Gastrocnemius medialis (tissue), 4 donors: ENCODE data around the gene DHH. TPM values are rescaled to one million over a fixed set of nuclear protein-coding genes. Genes with fewer than 3 reads are reported as not detected.

Experiments
- ATAC-seq, 2 donors: fragments of 150-250 bp; one replicate each; pipeline ENCODE4 v1.9.1; 2016
- DNase-seq, 2 donors: peaks; one replicate each; pipeline ENCODE4 v3.0.0-alpha.2; 2019
- H3K27ac ChIP-seq, 4 donors: fragments of 200-600 bp; sonication (generic); 1 replicate in 1 of 4; 2 replicates in 3 of 4; pipeline ENCODE4 v1.5.1; 2016 to 2018; ENCODE audit warnings: mild to moderate bottlenecking in 2 of 4, moderate library complexity in 1 of 4
- H3K27me3 ChIP-seq, 3 donors: fragments of 200-600 bp; sonication (generic) in 2 of 3; 1 replicate in 1 of 3; 2 replicates in 2 of 3; pipeline versions ENCODE4 v1.5.1 to v1.6.0; 2016 to 2019; ENCODE audit warnings: mild to moderate bottlenecking in 1 of 3, moderate library complexity in 1 of 3
- H3K36me3 ChIP-seq, 2 donors: fragments of 200-600 bp; sonication (generic) in 1 of 2; one replicate each; pipeline ENCODE4 v1.5.1; 2017 to 2018
- H3K4me1 ChIP-seq, 2 donors: fragments of 200-600 bp; sonication (generic) in 1 of 2; one replicate each; pipeline ENCODE4 v1.5.1; 2016 to 2017; ENCODE audit warnings: mild to moderate bottlenecking in 2 of 2
- H3K4me3 ChIP-seq, 4 donors: fragments of 200-600 bp; sonication (generic) in 3 of 4; 1 replicate in 1 of 4; 2 replicates in 3 of 4; pipeline ENCODE4 v1.5.1; 2016 to 2019; ENCODE audit warnings: mild to moderate bottlenecking in 2 of 4
- H3K9me3 ChIP-seq, 3 donors: fragments of 200-600 bp; sonication (generic) in 2 of 3; 1 replicate in 1 of 3; 2 replicates in 2 of 3; pipeline ENCODE4 v1.5.1; 2016 to 2019
- POLR2A ChIP-seq, 2 donors: fragments of 450-650 bp; IDR thresholded peaks; one replicate each; pipeline ENCODE4 v1.6.1; 2017; ENCODE audit warnings: antibody characterized with exemption in 2 of 2, mild to moderate bottlenecking in 2 of 2, moderate library complexity in 2 of 2
- in situ Hi-C, 4 donors: fragments of 200-750 bp; cut with MboI; loops; one replicate each; pipeline versions ENCODE4 v1.15.0 to v1.8.0; 2017; ENCODE audit warnings: low sequenced_read_pairs in 4 of 4
- intact Hi-C: fragments of 100-400 bp; cut with DNase I; formaldehyde crosslinking; loops from one replicate; pipeline ENCODE4 v1.15.1; 2023; ENCODE audit warnings: low total_unique reads
- total RNA-seq, 4 donors: library from RNA; depleted of rRNA; stranded (reverse); fragments of >200 nt; gene quantifications; one replicate each; pipeline versions ENCODE4 v1.1.0 to v1.2.3, GENCODE V29; 2016
- TF ChIP-seq, protein P1 (sequence below), 5 experiments: fragments of 450-650 bp in 3 of 5; fragments of 200-600 bp in 2 of 5; sonication (generic) in 2 of 5; IDR thresholded peaks in 4 of 5; conservative IDR thresholded peaks in 1 of 5; 1 replicate in 4 of 5; 2 replicates in 1 of 5; pipeline ENCODE4 v1.5.1; 2016 to 2019; ENCODE audit warnings: antibody characterized with exemption in 5 of 5, mild to moderate bottlenecking in 3 of 5, moderate library complexity in 3 of 5

Gene DHH
- total RNA-seq, 4 donors from 2014 or later: 0.09 to 0.36 (median 0.15) TPM; not detected in 1

DNA sequence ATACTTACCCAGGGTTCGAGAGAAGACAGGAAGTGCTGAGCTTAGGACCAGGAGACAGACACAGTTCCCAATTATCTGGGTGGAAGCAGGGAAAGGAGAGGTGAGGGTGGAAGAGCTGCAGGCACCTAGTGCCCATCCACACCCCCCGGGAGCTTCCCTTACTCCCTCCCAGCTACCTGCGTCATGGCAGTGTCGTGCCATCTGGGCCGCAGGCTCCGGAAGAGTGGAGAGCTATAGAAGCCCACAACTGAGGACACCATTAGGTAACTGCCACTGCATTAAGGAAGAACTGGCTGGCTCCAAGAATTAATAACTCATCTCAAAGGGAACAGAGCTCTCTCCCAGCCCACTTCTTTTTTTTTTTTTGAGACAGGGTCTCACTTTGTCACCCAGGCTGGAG lies 5.8 kb upstream of the DHH start:
- intact Hi-C loops (no loop called here), in situ Hi-C loops (no loop called here)
- ATAC-seq (no peak), DNase-seq (no peak)
- H3K4me3 ChIP-seq: no peak overlapping the region
- peaks cover 2 to 10% of the 10 kb centered on the region in 2 donors for H3K4me1 ChIP-seq
- H3K27me3 ChIP-seq: no peaks in the 10 kb centered on the region
- H3K9me3 ChIP-seq: no peaks in the 10 kb centered on the region
- no peak for TF ChIP-seq POLR2A (IDR thresholded peaks at IDR 0.05)
- TF ChIP-seq, protein P1, sequence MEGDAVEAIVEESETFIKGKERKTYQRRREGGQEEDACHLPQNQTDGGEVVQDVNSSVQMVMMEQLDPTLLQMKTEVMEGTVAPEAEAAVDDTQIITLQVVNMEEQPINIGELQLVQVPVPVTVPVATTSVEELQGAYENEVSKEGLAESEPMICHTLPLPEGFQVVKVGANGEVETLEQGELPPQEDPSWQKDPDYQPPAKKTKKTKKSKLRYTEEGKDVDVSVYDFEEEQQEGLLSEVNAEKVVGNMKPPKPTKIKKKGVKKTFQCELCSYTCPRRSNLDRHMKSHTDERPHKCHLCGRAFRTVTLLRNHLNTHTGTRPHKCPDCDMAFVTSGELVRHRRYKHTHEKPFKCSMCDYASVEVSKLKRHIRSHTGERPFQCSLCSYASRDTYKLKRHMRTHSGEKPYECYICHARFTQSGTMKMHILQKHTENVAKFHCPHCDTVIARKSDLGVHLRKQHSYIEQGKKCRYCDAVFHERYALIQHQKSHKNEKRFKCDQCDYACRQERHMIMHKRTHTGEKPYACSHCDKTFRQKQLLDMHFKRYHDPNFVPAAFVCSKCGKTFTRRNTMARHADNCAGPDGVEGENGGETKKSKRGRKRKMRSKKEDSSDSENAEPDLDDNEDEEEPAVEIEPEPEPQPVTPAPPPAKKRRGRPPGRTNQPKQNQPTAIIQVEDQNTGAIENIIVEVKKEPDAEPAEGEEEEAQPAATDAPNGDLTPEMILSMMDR (IDR thresholded peaks at IDR 0.05 in 4 of 5, conservative IDR thresholded peaks at IDR 0.05 in 1 of 5): no peak
- H3K36me3 ChIP-seq: peaks cover 3 to 71% of the 10 kb centered on the region in 2 donors
- no peak overlapping the region for H3K27ac ChIP-seq

DNA sequence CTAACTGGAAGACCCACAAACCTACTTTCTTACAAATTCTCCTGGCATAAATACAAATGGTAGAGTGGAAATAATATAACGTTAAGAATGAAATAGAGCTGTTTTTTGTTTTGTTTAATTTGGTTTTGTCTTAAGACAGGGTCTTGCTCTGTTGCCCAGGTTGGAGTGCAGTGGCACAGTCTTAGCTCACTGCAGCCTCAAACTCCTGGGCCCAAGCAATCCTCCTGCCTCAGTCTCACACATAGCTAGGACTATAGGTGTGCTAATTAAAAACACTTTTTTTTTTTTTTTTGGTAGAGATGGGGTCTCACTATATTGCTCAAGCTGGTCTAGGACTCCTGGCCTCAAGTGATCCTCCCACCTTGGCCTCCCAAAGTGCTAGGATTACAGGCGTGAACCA lies 4.1 kb upstream of the DHH start:
- Histone ChIP-seq H3K4me1 (peaks cover 8 to 21% of the 10 kb centered on the region in 2 donors), H3K27me3 (peaks cover 11 to 15% (median 11%) of the 10 kb centered on the region in 3 donors), H3K9me3 (no peaks in the 10 kb centered on the region), H3K27ac (no peak overlapping the region), H3K4me3 (no peak overlapping the region), H3K36me3 (peaks cover 3 to 62% of the 10 kb centered on the region in 2 donors)
- TF ChIP-seq, protein P1 (IDR thresholded peaks at IDR 0.05 in 4 of 5, conservative IDR thresholded peaks at IDR 0.05 in 1 of 5): no peak
- no peak for TF ChIP-seq POLR2A (IDR thresholded peaks at IDR 0.05)
- intact Hi-C loops (no loop called here), in situ Hi-C loops (loop anchor here in 1 of 4 donors (25.0 kb wide), 1 partner anchor 139 kb away; no protein-coding TSS in a partner anchor)
- DNase-seq (no peak), ATAC-seq (no peak)

DNA sequence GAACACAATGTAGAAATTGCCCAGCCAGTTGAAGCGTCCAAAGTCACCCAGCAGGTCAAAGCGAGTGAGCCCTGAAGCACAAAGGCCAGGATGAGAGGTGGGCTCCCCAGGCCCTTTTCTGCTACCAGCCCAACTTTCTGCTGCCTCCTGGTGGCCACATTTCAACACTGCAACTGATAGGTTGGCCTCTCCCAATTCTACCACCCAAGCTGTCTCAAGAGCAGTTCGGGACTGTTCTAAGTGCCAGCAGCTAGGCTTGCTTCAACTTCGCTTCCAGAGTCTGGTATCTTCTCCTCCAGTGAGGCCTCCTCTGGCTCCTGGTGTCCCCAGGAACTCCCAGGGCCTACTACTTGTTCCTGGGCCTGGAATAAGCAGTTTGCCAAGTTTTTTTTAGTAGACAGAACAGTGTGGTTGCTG lies 3.4 kb upstream of the DHH start:
- H3K27ac ChIP-seq: no peak overlapping the region
- H3K4me3 ChIP-seq: no peak overlapping the region
- H3K4me1 ChIP-seq: peaks cover 9 to 23% of the 10 kb centered on the region in 2 donors
- peak; percentile 34 to 60 for ATAC-seq
- in situ Hi-C loops: loop anchor here in 1 of 4 donors (25.0 kb wide), 1 partner anchor 139 kb away; no protein-coding TSS in a partner anchor
- H3K36me3 ChIP-seq: peaks cover 3 to 56% of the 10 kb centered on the region in 2 donors
- DNase-seq: peak in 1 of 2 donors; percentile 34
- TF ChIP-seq POLR2A (IDR thresholded peaks at IDR 0.05): no peak
- TF ChIP-seq, protein P1 (IDR thresholded peaks at IDR 0.05 in 4 of 5, conservative IDR thresholded peaks at IDR 0.05 in 1 of 5): peak; percentile 61 to 81 (median 67)
- intact Hi-C loops: no loop called here
- H3K9me3 ChIP-seq: no peaks in the 10 kb centered on the region
- peaks cover 18 to 21% (median 18%) of the 10 kb centered on the region in 3 donors for H3K27me3 ChIP-seq

DNA sequence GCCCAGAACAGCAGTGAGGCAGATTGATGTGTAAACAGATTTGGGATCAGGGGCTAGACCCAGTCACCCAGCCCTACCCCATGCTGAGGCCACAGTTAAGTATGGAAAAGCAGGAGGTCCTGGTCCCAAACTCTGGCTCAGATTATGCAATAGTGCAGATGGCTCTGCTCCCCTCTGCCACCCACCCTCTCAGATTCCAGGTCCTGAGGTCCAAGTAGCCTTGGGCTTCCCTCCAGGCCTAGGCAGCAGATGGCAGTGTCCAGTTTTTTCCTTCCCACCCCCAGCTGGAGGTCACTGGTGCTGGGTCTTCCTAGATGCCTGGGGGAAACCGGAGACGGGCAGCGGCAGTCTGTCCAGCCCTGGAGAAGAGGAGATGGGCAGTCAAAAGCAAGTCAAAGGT lies 2.8 kb upstream of the DHH start:
- in situ Hi-C loops: loop anchor here in 1 of 4 donors (25.0 kb wide), 1 partner anchor 140 kb away; no protein-coding TSS in a partner anchor
- ATAC-seq (no peak), DNase-seq (no peak)
- TF ChIP-seq POLR2A (IDR thresholded peaks at IDR 0.05): no peak
- TF ChIP-seq, protein P1 (IDR thresholded peaks at IDR 0.05 in 4 of 5, conservative IDR thresholded peaks at IDR 0.05 in 1 of 5): no peak
- peaks cover 16 to 23% of the 10 kb centered on the region in 2 donors for H3K4me1 ChIP-seq
- no peak overlapping the region for H3K27ac ChIP-seq
- no peaks in the 10 kb centered on the region for H3K9me3 ChIP-seq
- H3K36me3 ChIP-seq: peaks cover 3 to 49% of the 10 kb centered on the region in 2 donors
- peaks cover 24 to 28% (median 24%) of the 10 kb centered on the region in 3 donors for H3K27me3 ChIP-seq
- intact Hi-C loops: no loop called here
- no peak overlapping the region for H3K4me3 ChIP-seq
